GM21717 (cell line): ENCODE results near the gene CCDC89.
"Not testable (repeated sequence)": the region's sequence is repeated elsewhere in the genome, so short reads cannot be mapped to it uniquely, and the experiment has no call there.

Experiments used
- ATAC-seq: cut with Tn5 transposase; IDR thresholded peaks from one replicate; pipeline ENCODE4 v1.9.1; 2021; ENCODE audit warnings: mild to moderate bottlenecking, moderate library complexity; ENCODE audit not compliant: unreplicated experiment

The CCDC89 gene

GRCh38 chr11:85654343-85654742, 31.7 kb downstream of the CCDC89 start:
- not testable (repeated sequence) for ATAC-seq

- ATAC-seq, result no peak
Observed at GRCh38 chr11:85652786-85653447, 33.1 kb downstream of the CCDC89 start.

- no peak for ATAC-seq
Observed at GRCh38 chr11:85651118-85651517, 34.9 kb downstream of the CCDC89 start.

- ATAC-seq, result peak; percentile 99
Observed at GRCh38 chr11:85647604-85648299, 38.2 kb downstream of the CCDC89 start, which contains the start of gene TMEM126A. Gene TMEM126A (plus strand): TSS chr11:85647967. CDS start chr11:85650256, 2,289 bp downstream.

GRCh38 chr11:85647078-85647477, 38.9 kb downstream of the CCDC89 start:
- ATAC-seq, result no peak

GRCh38 chr11:85643191-85643614, 42.8 kb downstream of the CCDC89 start:
- no peak for ATAC-seq

GRCh38 chr11:85634747-85635146, 51.2 kb downstream of the CCDC89 start:
- no peak for ATAC-seq
